Left ventricle myocardium inferior (tissue), 1 donor: ENCODE data around the gene RPP25L. TPM values are rescaled to one million over a fixed set of nuclear protein-coding genes. Genes with fewer than 3 reads are reported as not detected.

Source experiments
- DNase-seq: peaks from one replicate; pipeline ENCODE4 v3.0.0-alpha.2; 2020
- H3K27ac ChIP-seq: fragments of 200-600 bp; replicated peaks from 2 replicates; pipeline ENCODE4 v1.8.0; 2021
- H3K27me3 ChIP-seq: fragments of 200-600 bp; 2 replicates; pipeline ENCODE4 v1.8.0; 2021; ENCODE audit warnings: low read depth
- H3K36me3 ChIP-seq: fragments of 200-600 bp; 2 replicates; pipeline ENCODE4 v1.8.0; 2021
- H3K4me1 ChIP-seq: fragments of 200-600 bp; 2 replicates; pipeline ENCODE4 v1.8.0; 2021
- H3K4me3 ChIP-seq: fragments of 200-600 bp; 2 replicates; pipeline ENCODE4 v1.8.0; 2021; ENCODE audit warnings: mild to moderate bottlenecking, moderate library complexity
- H3K9me3 ChIP-seq: fragments of 200-600 bp; replicated peaks from 2 replicates; pipeline ENCODE4 v1.8.0; 2021
- intact Hi-C: fragments of 100-400 bp; cut with micrococcal nuclease; formaldehyde crosslinking; loops from one replicate; pipeline ENCODE4 v1.11.0; 2022
- total RNA-seq: library from RNA; stranded (reverse); fragmentation: NEBNext Ultra II Directional; extraction: Animal tissue kit (Norgen Biotek cat#: 25700); gene quantifications from one replicate; pipeline ENCODE4 v1.2.1, GENCODE V29; 2021
- TF ChIP-seq, protein P1 (sequence below): fragments of 200-600 bp; IDR thresholded peaks from 2 replicates; pipeline ENCODE4 v1.8.0; 2021; ENCODE audit warnings: antibody characterized with exemption, mild to moderate bottlenecking, borderline replicate concordance
- donor health status: DM: no; HTN: yes; CAD: no; lungs with severe emphysema.

The RPP25L gene
- total RNA-seq, 1 donor from 2014 or later = 42.8 TPM

DNA sequence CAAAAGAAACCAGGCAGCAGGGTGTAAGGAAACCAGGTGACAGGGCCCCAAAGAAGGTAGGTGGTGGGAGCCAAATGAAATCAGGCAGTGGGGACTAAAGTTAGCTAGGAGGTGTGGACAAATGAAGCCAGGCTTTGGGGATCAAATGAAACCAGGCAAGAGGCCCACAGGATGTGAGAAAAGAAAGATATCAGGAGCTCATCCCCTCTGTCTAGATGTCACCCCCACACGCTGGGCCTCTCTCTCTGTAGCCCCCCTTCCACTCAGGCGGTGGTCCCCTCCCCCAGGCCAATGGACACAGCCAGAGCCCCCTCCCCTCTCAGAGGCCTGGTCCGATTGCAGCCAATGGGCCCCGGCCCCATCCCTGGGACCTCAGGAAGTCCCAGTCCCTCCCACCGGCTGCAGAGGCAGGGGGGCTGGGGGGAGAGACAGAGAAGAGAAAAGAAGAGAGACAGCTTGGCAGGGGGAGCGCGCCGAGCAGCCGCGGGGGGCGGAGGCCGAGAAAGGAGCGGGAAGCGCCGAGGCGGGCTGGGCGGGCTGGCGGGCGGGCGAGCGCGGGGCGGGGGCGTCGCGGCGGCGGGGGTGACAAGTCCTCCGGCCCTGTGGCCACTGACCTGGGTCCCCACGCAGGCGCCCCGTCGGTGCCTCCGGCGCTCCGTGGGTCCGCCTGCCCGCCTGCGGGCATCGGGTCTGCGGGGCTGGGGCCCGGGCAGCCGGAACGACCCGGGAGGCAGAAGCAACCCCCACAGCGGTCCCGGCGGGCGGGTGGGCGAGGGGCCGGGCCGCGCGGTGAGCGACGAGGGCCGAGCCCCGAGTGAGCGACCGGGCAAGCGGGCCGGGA, 34.3 kb downstream of the RPP25L start:
- peak overlapping the region; percentile 57 for H3K4me3 ChIP-seq
- intact Hi-C loops = no loop called here
- TF ChIP-seq, protein P1, sequence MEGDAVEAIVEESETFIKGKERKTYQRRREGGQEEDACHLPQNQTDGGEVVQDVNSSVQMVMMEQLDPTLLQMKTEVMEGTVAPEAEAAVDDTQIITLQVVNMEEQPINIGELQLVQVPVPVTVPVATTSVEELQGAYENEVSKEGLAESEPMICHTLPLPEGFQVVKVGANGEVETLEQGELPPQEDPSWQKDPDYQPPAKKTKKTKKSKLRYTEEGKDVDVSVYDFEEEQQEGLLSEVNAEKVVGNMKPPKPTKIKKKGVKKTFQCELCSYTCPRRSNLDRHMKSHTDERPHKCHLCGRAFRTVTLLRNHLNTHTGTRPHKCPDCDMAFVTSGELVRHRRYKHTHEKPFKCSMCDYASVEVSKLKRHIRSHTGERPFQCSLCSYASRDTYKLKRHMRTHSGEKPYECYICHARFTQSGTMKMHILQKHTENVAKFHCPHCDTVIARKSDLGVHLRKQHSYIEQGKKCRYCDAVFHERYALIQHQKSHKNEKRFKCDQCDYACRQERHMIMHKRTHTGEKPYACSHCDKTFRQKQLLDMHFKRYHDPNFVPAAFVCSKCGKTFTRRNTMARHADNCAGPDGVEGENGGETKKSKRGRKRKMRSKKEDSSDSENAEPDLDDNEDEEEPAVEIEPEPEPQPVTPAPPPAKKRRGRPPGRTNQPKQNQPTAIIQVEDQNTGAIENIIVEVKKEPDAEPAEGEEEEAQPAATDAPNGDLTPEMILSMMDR = no peak

DNA sequence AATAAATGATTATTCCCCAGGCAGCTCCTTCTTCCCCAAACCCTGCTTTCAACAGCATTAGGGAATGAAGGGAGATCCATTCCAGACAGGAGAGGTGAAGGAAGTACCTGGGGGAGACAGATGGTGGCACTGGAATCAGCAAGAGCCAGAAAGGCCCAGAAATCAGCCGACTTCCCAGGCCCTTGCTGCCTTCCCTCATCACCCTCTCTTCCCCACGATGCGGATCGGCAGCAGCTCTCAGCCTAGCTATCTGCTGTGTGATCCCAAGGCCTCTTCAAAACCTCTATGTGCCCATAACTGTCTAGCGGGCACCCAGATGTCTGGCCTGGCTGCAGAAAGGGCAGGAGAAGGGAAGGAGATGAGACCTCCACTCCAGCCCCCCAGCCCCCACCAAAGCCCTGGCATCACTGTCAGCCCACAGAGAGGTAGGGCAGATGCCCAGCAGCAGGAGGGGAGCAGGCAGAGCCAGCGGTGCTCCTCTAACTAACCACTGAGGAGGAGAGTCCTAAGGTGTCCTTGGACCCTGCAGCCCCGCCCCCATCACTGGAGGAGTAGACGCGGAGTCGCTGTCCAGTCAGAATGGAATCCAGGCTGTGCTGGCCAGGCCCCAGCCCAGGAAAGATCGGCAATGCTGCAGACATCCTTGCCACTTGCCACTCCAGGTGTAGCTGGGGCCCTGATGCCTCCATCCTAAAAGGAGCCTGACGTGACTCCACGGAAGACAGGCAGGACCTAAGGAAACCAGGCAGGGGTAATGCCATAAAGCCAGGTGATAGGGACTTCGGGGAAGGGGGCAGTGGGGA, 35.1 kb downstream of the RPP25L start:
- H3K9me3 ChIP-seq = no peaks in the 10 kb centered on the region
- peaks cover 77% of the 10 kb centered on the region for H3K27me3 ChIP-seq
- H3K4me3 ChIP-seq = no peak overlapping the region
- H3K36me3 ChIP-seq = no peaks in the 10 kb centered on the region
- TF ChIP-seq, protein P1 = no peak
- no peak overlapping the region for H3K27ac ChIP-seq
- intact Hi-C loops = no loop called here
- DNase-seq = no peak
- H3K4me1 ChIP-seq = peaks cover 20% of the 10 kb centered on the region

More for the DNA sequence above, 34.3 kb downstream of the RPP25L start:
- Histone ChIP-seq H3K27me3 (peaks cover 86% of the 10 kb centered on the region), H3K36me3 (no peaks in the 10 kb centered on the region), H3K27ac (no peak overlapping the region), H3K4me1 (peaks cover 20% of the 10 kb centered on the region), H3K9me3 (no peaks in the 10 kb centered on the region)
- no peak for DNase-seq

DNA sequence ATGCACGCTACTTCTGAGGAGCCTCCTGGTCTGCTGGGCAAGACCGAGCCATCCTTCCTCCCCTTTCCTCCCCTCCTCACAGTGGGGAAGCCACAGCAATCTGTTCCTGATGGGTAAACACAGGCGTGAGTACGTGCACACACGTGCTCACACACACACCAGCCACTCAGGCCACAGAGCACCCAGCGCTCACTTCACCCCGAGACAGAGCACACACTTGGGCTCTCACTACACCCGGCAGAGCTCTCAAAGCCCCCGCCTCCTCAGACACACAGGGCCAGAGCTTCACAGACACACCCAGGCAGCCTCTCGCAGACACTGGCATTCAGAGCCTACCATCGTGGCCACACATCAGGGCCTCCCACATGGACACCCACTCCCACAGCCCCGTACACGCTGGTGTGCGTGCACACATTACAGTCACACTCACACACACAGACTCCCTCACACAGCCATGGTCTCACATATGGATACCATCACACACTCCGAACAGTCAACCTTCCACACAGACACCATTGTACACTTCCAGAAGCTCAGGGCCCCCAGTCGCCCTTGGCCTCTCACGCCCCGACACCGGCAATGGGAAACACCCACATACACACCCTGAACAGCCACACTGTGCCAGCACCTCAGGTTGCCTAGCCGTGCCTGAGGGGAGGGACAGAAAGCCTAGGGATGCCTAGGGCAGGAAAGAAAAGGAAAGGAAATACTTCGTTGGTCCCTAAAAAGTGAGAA, 35.9 kb downstream of the RPP25L start:
- H3K27ac ChIP-seq = no peak overlapping the region
- no peak overlapping the region for H3K4me3 ChIP-seq
- TF ChIP-seq, protein P1 = no peak
- H3K4me1 ChIP-seq = peaks cover 20% of the 10 kb centered on the region
- intact Hi-C loops = no loop called here
- H3K27me3 ChIP-seq = peaks cover 70% of the 10 kb centered on the region
- no peaks in the 10 kb centered on the region for H3K36me3 ChIP-seq
- H3K9me3 ChIP-seq = no peaks in the 10 kb centered on the region
- DNase-seq = no peak

GRCh38 chr9:34575241-34575640, 36.7 kb downstream of the RPP25L start:
- no peak overlapping the region for H3K4me3 ChIP-seq
- TF ChIP-seq, protein P1 = no peak
- no peaks in the 10 kb centered on the region for H3K36me3 ChIP-seq
- peaks cover 63% of the 10 kb centered on the region for H3K27me3 ChIP-seq
- H3K27ac ChIP-seq = no peak overlapping the region
- H3K4me1 ChIP-seq = peaks cover 21% of the 10 kb centered on the region
- intact Hi-C loops = no loop called here
- no peaks in the 10 kb centered on the region for H3K9me3 ChIP-seq
- DNase-seq = no peak

DNA sequence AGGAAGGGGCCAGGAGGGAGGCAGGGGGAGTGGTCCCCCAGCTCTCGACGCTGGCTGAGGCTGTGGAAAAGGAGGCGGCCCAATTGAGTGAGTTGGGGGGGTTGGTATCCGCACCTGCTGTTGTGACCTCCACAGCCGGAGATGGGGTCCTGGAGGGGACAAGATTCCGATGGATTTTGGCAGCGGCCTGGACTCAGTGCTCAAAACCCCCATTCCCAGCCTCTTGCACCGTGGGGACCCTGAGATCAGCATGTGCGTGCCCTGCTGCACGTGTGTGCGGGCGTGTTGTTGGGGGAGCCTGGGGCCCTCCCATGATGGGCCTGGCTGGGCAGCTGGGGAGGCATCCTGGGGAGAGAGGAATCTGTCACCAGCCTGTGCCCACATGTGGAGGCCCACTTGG, 37.3 kb downstream of the RPP25L start:
- peaks cover 56% of the 10 kb centered on the region for H3K27me3 ChIP-seq

More for the DNA sequence above, 37.3 kb downstream of the RPP25L start:
- intact Hi-C loops = no loop called here
- DNase-seq = no peak
- no peaks in the 10 kb centered on the region for H3K36me3 ChIP-seq
- peaks cover 20% of the 10 kb centered on the region for H3K4me1 ChIP-seq
- TF ChIP-seq, protein P1 = no peak
- no peak overlapping the region for H3K4me3 ChIP-seq
- H3K9me3 ChIP-seq = no peaks in the 10 kb centered on the region
- H3K27ac ChIP-seq = no peak overlapping the region
